GM12801 (cell line): ENCODE data around the gene ARID2.

Source experiments
- TF ChIP-seq, protein P1 (sequence below): IDR thresholded peaks from one replicate; pipeline ENCODE4 v1.5.1; 2011; ENCODE audit warnings: control low read depth; ENCODE audit not compliant: insufficient read length; ENCODE audit errors: extremely low read depth

Gene ARID2

DNA sequence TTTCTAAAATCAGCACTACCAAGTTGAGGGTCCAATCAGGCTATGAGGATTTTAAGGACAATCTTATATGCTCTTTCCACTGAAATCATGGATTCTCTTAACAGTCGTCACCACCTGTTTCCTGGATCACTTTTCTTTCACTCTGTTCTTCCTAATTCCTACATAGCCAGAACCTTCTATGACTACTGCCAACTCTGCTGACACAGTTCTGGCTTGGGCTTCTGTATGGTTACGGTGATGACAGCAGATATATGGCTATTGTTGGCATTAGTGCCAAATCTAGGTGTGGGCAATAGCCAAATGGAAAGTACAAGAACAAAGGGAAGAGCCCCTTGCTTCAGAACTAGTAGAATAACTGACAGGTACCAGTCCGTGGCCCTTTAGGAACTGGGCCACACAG, 124.0 kb downstream of the ARID2 start:
- TF ChIP-seq, protein P1, sequence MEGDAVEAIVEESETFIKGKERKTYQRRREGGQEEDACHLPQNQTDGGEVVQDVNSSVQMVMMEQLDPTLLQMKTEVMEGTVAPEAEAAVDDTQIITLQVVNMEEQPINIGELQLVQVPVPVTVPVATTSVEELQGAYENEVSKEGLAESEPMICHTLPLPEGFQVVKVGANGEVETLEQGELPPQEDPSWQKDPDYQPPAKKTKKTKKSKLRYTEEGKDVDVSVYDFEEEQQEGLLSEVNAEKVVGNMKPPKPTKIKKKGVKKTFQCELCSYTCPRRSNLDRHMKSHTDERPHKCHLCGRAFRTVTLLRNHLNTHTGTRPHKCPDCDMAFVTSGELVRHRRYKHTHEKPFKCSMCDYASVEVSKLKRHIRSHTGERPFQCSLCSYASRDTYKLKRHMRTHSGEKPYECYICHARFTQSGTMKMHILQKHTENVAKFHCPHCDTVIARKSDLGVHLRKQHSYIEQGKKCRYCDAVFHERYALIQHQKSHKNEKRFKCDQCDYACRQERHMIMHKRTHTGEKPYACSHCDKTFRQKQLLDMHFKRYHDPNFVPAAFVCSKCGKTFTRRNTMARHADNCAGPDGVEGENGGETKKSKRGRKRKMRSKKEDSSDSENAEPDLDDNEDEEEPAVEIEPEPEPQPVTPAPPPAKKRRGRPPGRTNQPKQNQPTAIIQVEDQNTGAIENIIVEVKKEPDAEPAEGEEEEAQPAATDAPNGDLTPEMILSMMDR = no peak

DNA sequence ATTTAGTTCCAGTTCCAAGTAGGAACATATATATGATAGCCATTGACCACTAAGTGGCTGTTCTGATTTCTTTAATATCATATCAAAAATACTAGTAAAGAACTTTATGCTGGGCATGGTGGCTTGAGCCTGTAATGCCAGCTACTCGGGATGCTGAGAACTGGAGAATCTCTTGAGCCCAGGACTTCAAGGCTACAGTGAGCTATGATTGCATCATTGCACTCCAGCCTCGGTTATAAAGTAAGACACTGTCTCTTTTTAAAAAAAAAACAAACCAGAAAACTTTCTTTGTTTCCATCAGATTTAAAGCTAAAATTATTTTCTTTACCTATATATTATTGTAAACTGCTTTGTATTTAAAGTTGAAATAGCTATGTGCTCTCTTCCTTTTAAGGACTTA, 133.8 kb downstream of the ARID2 start:
- TF ChIP-seq, protein P1 = no peak

DNA sequence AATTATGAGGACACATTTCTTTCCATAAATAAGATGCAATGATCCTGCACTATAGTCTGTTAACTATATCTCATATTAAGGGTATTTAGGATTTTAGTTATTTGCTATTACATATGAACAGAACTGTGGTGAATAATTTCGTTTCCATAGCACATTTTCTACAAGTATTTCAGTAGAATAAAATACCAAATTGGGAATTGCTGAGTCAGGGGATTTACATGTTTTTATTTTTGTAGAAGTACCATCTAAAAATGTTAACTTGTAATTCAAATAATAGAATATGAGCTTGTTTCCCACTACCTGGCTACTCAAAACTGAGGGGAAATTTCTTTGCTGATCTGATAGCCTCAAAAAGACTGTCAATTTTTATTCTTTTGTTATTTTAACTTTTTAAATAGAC, 136.8 kb downstream of the ARID2 start:
- TF ChIP-seq, protein P1 = no peak

DNA sequence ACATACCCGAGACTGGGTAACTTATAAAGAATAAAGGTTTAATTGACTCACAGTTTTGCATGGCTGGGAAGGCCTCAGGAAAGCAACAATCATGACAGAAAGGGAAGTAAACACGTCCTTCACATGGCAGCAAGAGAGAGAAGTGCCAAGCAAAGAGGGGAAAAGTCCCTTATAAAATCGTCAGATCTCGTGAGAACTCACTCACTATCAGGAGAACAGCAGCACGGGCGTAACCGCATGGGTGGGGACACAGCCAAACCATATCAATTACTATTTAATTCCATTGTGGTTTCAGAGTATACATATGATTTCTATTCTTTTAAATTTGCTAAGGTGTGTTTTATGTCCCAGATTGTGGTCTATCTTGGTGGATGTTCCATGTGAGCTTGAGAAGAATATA, 142.9 kb downstream of the ARID2 start:
- TF ChIP-seq, protein P1 = no peak

DNA sequence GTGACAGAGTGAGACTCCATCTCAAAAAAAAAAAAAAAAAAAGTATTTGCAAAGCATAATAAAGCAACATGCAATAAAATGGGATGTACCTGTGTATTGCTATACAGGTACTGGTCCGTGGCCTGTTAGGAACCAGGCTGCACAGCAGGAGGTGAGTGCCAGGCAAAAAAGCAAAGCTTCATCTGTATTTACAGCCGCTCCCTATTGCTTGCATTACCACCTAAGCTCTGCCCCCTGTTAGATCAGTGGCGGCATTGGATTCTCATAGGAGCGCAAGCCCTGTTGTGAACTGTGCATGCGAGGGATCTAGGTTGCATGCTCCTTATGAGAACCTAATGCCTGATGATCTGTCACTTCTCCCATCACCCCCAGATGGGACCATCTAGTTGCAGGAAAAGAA, 147.6 kb downstream of the ARID2 start:
- TF ChIP-seq, protein P1 = no peak

DNA sequence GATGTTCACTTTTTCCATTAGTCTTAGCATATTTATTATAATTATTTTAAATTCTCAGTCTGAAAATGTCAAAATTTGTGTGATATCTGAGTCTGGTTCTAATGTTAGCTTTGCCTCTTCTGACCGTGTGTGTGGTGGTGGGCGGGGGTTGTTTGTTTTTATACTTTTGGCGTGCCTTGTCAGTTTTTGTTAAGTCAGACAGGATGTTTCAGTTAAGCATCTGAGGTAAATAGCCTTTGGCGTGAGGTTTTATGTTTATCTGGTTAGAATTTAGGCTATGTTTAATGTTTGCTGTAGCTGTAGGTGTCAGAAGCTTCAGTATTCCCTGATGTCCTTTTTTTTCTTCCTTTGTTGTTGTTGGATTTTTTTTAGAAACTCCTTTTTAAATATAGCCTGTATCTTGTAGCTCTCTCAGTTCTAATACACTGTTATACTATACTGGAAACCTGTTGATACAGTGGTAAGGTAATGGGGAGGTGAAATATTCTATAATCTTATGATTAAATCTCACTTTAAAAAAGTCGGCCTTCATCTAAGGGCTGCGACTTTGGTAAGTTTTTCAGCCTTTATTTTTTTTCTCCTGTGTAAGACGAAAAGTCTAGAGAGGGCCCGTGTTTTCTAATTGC, 149.2 kb downstream of the ARID2 start:
- TF ChIP-seq, protein P1 = no peak

DNA sequence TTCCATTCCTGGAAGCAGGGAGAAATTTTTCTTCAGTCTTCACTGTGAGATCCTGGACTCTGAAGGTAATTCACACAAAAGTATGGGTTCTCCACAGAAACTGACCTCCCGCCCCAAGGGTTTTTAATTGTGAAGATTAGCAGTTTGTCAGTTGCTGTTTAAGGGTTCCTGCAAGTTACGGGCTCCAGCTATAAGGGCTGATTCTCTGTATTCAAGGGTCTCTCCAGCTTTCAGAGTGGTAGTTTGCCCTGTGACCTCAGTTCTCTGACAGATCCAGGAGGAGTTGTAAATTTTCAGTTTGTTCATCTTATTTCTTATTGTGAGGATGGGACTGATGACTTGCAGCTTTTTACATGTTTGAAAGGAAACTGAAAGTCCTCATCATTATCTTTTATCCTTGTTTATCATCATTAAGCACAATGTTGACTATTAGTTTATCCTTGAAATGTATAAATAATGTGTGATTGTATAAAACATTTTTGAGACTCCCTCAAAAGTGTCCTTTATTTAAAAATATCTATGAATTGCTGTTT, 149.9 kb downstream of the ARID2 start:
- TF ChIP-seq, protein P1 = no peak
